ENCODE results near the gene BSPH1. TPM values are rescaled to one million over a fixed set of nuclear protein-coding genes. Genes with fewer than 3 reads are reported as not detected.

The BSPH1 gene
- total and polyA plus RNA-seq, 2 donors (not counting 1 experiment from before 2014, with no cell fraction given), result not detected

DNA sequence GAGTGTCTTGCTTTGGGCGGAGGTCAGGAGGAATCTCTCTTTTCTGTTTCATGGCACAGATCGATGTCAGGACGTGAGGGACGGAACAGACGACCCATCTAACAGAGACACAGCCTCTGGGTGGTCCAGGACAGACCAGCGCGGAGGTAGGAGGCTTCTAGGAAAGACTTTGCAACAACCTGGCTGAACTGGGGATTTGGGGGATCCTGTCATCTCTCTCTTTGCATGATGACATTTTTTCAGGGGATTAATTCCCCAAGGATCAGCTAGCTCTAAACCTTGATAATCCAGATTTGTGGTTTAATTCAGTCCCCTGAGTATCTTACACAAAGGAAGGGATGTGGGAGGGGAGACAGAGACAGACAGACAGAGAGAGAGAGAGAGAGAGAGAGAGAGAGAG lies 37.5 kb upstream of the BSPH1 start:
- Histone ChIP-seq H2AFZ (ENCODE audit: insufficient read depth, low read depth, low read length, poor library complexity, severe bottlenecking) (no peak overlapping the region), H3K27ac (ENCODE audit: low read length in 2 of 2) (no peak overlapping the region), H3K36me3 (replicated peaks in 1 of 2; ENCODE audit: control extremely low read depth in 1 of 2, control insufficient read depth in 1 of 2, extremely low read depth in 1 of 2, insufficient read depth in 2 of 2, low read length in 1 of 2) (no peaks in the 10 kb centered on the region), H3K4me2 (replicated peaks; ENCODE audit: low read depth, low read length, poor library complexity, severe bottlenecking) (no peak overlapping the region), H3K9ac (ENCODE audit: low read length) (no peak overlapping the region), H3K27me3 (replicated peaks in 1 of 4; ENCODE audit: control extremely low read depth in 1 of 4, control insufficient read depth in 3 of 4, insufficient read depth in 4 of 4, low read length in 3 of 4) (peaks cover 0 to 4% (median 0%) of the 10 kb centered on the region in 4 experiments), H3K4me1 (ENCODE audit: control insufficient read depth in 2 of 2, insufficient read depth in 2 of 2, low read length in 2 of 2) (no peaks in the 10 kb centered on the region), H3K79me2 (ENCODE audit: control insufficient read depth, insufficient read depth, low read length) (no peaks in the 10 kb centered on the region), H4K20me1 (ENCODE audit: control insufficient read depth, insufficient read depth, low read length, poor library complexity, severe bottlenecking) (no peaks in the 10 kb centered on the region), H3K9me3 (ENCODE audit: control extremely low read depth in 1 of 3, control insufficient read depth in 2 of 3, insufficient read depth in 1 of 3, low read length in 2 of 3) (peaks cover 0 to 3% (median 0%) of the 10 kb centered on the region in 3 donors), H3K4me3 (ENCODE audit: control extremely low read depth in 1 of 5, extremely low read depth in 1 of 5, insufficient read depth in 1 of 5, low read depth in 2 of 5, low read length in 4 of 5) (no peak overlapping the region)
- ATAC-seq (ENCODE audit: low read depth), result no peak
- CTCF ChIA-PET, result no interaction called here
- Mint-ChIP-seq H3K9me3 (ENCODE audit: insufficient read depth) (no peaks in the 10 kb centered on the region), H3K4me3 (no peak overlapping the region), H3K27ac (no peak overlapping the region), H3K4me1 (no peaks in the 10 kb centered on the region), H3K27me3 (peaks cover 22% of the 10 kb centered on the region)
- TF ChIP-seq, protein P1, sequence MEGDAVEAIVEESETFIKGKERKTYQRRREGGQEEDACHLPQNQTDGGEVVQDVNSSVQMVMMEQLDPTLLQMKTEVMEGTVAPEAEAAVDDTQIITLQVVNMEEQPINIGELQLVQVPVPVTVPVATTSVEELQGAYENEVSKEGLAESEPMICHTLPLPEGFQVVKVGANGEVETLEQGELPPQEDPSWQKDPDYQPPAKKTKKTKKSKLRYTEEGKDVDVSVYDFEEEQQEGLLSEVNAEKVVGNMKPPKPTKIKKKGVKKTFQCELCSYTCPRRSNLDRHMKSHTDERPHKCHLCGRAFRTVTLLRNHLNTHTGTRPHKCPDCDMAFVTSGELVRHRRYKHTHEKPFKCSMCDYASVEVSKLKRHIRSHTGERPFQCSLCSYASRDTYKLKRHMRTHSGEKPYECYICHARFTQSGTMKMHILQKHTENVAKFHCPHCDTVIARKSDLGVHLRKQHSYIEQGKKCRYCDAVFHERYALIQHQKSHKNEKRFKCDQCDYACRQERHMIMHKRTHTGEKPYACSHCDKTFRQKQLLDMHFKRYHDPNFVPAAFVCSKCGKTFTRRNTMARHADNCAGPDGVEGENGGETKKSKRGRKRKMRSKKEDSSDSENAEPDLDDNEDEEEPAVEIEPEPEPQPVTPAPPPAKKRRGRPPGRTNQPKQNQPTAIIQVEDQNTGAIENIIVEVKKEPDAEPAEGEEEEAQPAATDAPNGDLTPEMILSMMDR (IDR thresholded peaks at IDR 0.05), result no peak
- no peak for TF ChIP-seq EZH2 (IDR thresholded peaks at IDR 0.05; ENCODE audit: borderline replicate concordance, insufficient read depth, low read depth, low read length, poor library complexity, severe bottlenecking)
- no peak for DNase-seq
- intact Hi-C loops (cut with micrococcal nuclease), result no loop called here
- 88% methylated on average over 7 of the region's 7 CpGs for WGBS (ENCODE audit: insufficient coverage)
- POLR2A ChIA-PET, result no interaction called here

DNA sequence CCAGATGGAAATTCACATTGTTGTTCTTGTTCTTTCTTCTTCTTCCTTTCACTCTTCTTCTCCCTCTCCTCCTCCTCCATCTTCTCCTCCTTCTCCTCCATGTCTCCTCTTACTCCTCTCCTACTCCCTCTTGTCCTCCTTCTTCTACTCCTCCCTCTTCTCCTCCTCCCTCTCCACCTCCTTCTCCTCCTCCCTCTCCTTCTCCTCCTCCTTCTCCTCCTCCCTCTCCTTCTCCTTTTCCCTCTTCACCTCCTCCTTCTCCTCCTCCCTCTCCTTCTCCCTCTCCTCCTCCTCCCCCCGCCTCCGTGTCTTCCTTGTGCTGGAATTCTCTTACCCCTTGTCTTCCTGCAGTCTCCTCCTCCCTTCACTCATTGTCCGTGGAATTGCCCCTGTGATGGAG lies 33.5 kb upstream of the BSPH1 start:
- H3K4me1 ChIP-seq (ENCODE audit: control insufficient read depth in 2 of 2, insufficient read depth in 2 of 2, low read length in 2 of 2), result no peaks in the 10 kb centered on the region
- H3K9me3 ChIP-seq (ENCODE audit: control extremely low read depth in 1 of 3, control insufficient read depth in 2 of 3, insufficient read depth in 1 of 3, low read length in 2 of 3), result peaks cover 0 to 3% (median 0%) of the 10 kb centered on the region in 3 donors
- no peak overlapping the region for H3K9ac ChIP-seq (ENCODE audit: low read length)
- 80% methylated on average over 1 of the region's 3 CpGs for WGBS (ENCODE audit: insufficient coverage)
- no peak overlapping the region for H3K4me3 Mint-ChIP-seq
- H3K27ac ChIP-seq (ENCODE audit: low read length in 2 of 2), result no peak overlapping the region
- H4K20me1 ChIP-seq (ENCODE audit: control insufficient read depth, insufficient read depth, low read length, poor library complexity, severe bottlenecking), result no peaks in the 10 kb centered on the region
- ATAC-seq (ENCODE audit: low read depth) (no peak), DNase-seq (no peak)
- H2AFZ ChIP-seq (ENCODE audit: insufficient read depth, low read depth, low read length, poor library complexity, severe bottlenecking), result no peak overlapping the region
- no peaks in the 10 kb centered on the region for H3K4me1 Mint-ChIP-seq
- TF ChIP-seq EZH2 (IDR thresholded peaks at IDR 0.05; ENCODE audit: borderline replicate concordance, insufficient read depth, low read depth, low read length, poor library complexity, severe bottlenecking), result no peak
- TF ChIP-seq, protein P1 (IDR thresholded peaks at IDR 0.05), result no peak
- peaks cover 0 to 8% (median 0%) of the 10 kb centered on the region in 4 experiments for H3K27me3 ChIP-seq (replicated peaks in 1 of 4; ENCODE audit: control extremely low read depth in 1 of 4, control insufficient read depth in 3 of 4, insufficient read depth in 4 of 4, low read length in 3 of 4)
- ChIA-PET CTCF (no interaction called here), POLR2A (no interaction called here)
- no peaks in the 10 kb centered on the region for H3K36me3 ChIP-seq (replicated peaks in 1 of 2; ENCODE audit: control extremely low read depth in 1 of 2, control insufficient read depth in 1 of 2, extremely low read depth in 1 of 2, insufficient read depth in 2 of 2, low read length in 1 of 2)
- H3K4me2 ChIP-seq (replicated peaks; ENCODE audit: low read depth, low read length, poor library complexity, severe bottlenecking), result no peak overlapping the region
- H3K9me3 Mint-ChIP-seq (ENCODE audit: insufficient read depth), result no peaks in the 10 kb centered on the region
- intact Hi-C loops (cut with micrococcal nuclease), result no loop called here
- H3K27me3 Mint-ChIP-seq, result peaks cover 25% of the 10 kb centered on the region
- H3K79me2 ChIP-seq (ENCODE audit: control insufficient read depth, insufficient read depth, low read length), result no peaks in the 10 kb centered on the region
- H3K4me3 ChIP-seq (ENCODE audit: control extremely low read depth in 1 of 5, extremely low read depth in 1 of 5, insufficient read depth in 1 of 5, low read depth in 2 of 5, low read length in 4 of 5), result no peak overlapping the region
- H3K27ac Mint-ChIP-seq, result no peak overlapping the region

Measured in B cell (primary cell).